Mesenteric fat pad (tissue), 1 donor: Measurements from ENCODE around the gene C1orf159. TPM values are rescaled to one million over a fixed set of nuclear protein-coding genes. Genes with fewer than 3 reads are reported as not detected.
"Not testable (repeated sequence)": the region's sequence is repeated elsewhere in the genome, so short reads cannot be mapped to it uniquely, and the experiment has no call there.

ENCODE experiments used
- DNase-seq: peaks from one replicate; pipeline ENCODE4 v3.0.0-alpha.2; 2020; ENCODE audit warnings: low spot score
- total RNA-seq: library from RNA; stranded (reverse); fragmentation: NEBNext Ultra II Directional; extraction: Animal tissue kit (Norgen Biotek cat#: 25700); gene quantifications from one replicate; pipeline ENCODE4 v1.2.1, GENCODE V29; 2021
- donor health status: DM: yes; HTN: yes; CAD: no.

The C1orf159 gene
- total RNA-seq, 1 donor from 2014 or later = 9.0 TPM

DNA sequence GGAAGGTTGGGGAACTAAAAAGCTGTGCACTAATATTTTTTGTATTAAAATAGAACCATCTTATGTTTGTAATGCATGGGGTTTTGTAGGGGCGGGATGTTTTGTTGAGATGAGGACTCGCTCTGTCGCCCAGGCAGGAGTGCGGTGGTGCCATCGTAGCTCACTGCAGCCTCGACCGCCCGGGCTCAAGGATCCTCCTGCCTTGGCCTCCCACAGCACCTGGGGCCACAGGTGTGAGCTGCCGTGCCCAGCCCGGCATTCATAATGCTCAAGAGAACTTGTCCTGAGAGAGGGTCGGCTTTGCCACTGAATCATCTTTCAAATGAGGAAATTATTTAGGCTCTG lies 3.0 kb upstream of the C1orf159 start:
- no peak for DNase-seq

- DNase-seq = no peak
Observed at GRCh38 chr1:1118011-1118875, 2.4 kb upstream of the C1orf159 start.

GRCh38 chr1:1117469-1117831 lies 1.6 kb upstream of the C1orf159 start:
- DNase-seq = no peak

GRCh38 chr1:1116701-1117468 lies 996 bp upstream of the C1orf159 start:
- no peak for DNase-seq

GRCh38 chr1:1115136-1115785 lies 628 bp downstream of the C1orf159 start:
- DNase-seq = no peak

DNA sequence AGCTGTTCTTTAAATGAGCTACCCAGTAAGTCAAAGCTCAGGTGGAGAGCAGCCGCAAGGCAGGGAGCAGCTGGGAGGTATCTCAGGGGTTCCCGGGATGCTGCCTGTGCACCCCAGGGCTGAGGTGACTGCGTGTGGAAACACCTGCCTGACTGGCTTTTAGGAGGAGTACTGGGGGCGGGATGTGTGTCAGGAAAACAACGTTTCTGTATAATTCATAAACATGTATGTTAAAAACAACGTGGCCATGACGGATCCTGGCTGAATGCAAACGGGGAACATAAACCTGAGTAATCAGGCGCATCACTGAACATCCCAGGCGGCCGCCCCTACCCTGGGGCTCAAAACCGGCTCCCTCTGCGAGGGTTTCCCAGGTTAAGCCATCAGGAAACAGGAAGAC lies 1.5 kb downstream of the C1orf159 start:
- DNase-seq = no peak

GRCh38 chr1:1112237-1112985 lies 3.5 kb downstream of the C1orf159 start:
- no peak for DNase-seq

DNA sequence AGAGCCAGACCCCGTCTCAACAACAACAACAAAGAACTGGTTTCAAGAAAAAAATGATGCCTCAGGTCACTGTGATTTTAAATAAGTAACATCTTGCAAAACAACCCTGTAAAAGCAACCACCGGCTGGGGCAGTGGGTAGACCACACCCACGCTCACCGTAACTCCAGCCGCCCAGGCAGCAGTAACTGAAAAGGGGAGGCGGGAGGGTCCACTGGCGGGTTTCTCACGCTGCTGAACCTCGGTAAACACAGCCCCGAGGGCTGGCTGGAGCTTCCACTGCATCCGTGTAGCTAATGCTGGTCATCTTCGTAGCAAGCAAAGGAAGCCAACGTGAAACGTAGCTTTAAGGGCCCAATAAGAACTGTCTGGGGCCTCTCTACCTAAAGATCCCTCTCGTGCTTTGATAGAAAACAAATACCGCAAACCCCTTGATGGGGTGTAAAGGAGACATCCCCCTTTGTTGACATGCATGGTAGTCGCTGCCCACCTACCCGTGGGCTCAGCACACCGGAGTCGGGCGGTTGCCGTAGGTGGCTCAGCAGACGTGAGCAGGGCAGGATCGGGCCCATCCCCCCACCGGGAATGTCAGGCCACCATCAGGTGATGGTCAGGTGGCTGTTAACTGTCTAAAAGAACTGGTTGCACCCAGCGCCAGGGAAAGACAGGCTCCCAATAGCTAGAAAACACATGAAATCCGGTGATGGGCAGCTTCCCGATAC lies 4.2 kb downstream of the C1orf159 start:
- no peak for DNase-seq

- DNase-seq = no peak
Observed at GRCh38 chr1:1110561-1110971, 5.3 kb downstream of the C1orf159 start.

DNA sequence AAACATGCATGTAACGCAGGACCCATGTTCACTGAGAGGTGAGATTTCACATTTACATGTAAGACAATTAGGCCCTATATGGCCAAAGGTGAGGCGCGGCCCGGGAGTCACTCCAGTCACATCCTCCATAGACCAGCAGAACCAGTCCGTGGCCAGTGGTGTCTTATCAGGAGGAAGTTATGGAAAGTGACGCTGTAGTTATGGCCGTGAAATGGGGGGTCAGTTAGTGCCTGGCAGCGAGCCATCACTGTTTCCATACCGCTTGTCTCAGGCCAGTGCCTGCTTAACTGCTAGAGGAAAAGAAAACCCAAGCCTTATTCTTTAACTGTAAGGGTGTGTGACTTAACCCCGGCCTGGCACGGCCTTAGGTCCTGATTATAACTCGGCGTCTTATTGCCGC lies 6.1 kb downstream of the C1orf159 start:
- no peak for DNase-seq

DNA sequence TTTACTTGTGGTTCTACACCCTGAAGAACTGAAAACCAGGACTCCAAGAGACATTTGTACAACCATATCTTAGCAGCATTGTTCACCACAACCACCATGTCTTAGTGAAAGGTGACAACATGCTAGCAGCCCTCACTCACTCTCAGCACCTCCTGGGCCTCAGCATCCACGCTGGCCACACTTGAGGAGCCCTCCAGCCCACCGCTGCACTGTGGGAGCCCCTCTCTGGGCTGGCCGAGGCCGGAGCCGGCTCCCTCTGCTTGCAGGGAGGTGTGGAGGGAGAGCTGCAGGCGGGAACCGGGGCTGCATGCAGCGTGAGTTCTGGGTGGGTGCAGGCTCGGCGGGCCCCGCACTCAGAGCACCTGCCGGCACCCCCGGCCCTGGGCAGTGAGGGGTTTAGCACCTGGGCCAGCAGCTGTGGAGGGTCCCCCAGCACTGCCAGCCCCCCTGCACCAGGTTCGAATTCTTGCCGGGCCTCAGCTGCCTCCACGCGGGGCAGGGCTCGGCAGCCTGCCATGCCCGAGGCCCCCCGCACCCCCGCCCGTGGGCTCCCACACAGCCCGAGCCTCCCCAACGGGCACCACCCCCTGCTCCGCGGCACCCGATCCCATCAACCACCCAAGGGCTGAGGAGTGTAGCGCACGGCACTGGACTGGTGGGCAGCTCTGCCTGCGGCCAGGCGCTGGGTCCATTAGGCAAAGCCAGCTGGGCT lies 9.2 kb downstream of the C1orf159 start:
- no peak for DNase-seq

- not testable (repeated sequence) for DNase-seq
Observed at GRCh38 chr1:1104152-1104551, 11.7 kb downstream of the C1orf159 start.

DNA sequence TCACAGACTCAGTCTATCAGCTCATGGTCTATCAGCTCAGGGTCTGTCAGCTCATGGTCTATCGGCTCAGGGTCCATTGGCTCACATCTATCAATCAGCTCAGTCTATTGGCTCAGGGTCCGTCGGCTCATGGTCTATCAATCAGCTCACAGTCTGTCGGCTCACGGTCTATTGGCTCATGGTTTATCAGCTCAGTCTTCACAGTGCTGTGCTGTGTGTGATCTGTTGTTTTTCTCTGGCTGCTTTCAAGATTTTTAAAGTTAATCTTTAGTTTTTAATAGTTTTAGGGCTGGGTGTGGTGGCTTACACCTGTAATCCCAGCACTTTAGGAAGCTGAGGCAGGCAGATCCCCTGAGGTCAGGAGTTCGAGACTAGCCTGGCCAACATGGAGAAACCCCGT lies 14.4 kb downstream of the C1orf159 start:
- DNase-seq = no peak

- peak; percentile 62 for DNase-seq
Observed at GRCh38 chr1:1100296-1100695, 15.6 kb downstream of the C1orf159 start.

GRCh38 chr1:1099506-1100183 lies 16.2 kb downstream of the C1orf159 start:
- DNase-seq = no peak

GRCh38 chr1:1098681-1099421 lies 17.0 kb downstream of the C1orf159 start:
- peak; percentile 55 for DNase-seq

DNA sequence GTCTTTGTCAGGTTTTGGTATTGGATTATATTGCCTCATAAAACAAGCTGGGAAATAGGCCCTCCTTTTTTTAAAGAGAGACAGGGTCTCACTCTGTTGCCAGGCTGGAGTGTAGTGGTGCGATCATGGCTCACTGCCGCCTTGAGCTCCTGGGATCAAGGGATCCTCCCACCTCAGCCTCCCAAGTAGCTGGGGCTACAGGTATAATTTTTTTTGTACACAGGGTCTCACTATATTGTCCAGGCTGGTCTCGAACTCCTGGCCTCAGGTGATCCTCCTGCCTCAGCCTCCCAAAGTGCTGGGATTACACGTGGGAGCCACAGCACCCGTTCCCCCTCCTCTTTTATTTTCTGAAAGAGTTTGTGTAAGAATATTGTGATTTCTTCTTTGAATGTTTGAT lies 19.8 kb downstream of the C1orf159 start:
- DNase-seq = not testable (repeated sequence)

DNA sequence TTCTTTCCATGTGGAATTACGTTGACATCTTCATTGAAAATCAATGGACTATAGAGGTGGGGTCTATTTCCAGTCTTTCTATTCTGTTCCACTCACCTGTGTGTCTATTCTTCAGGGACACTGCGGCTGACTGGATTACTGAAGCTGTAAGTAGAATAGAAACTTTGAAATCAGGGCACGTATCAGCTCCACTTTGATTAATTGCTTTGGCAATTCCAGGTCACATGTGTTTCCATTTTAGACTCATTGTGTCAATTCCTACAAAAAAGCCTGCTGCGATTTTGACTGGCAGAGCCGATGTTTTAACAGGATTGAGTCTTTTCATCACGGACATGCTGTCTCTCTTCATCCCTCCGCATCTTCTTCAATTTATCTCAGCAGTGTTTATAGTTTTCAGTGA lies 20.9 kb downstream of the C1orf159 start:
- no peak for DNase-seq

DNA sequence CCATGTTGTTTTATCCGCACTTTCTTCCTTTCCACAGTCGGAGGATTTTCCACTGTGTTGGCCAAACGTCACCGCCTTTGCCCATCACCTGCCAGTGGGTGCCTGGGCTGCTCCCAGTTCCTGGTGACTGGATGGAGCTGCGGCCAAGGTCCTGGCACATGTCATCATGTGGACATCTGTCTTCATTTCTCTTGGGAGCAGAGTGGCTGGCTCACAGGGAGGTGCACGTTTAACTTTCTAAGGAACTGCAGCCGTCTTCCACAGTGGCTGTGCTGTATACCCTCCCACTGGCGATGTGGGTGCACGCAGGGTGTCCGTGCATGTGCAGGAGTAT lies 22.3 kb downstream of the C1orf159 start:
- no peak for DNase-seq
